K562 (cell line): ENCODE data around the gene RPS10. TPM values are rescaled to one million over a fixed set of nuclear protein-coding genes. Genes with fewer than 3 reads are reported as not detected.

Experiments used
- ATAC-seq: fragments of 200-7000 bp; cut with Tn5 transposase; 3 replicates; pipeline ENCODE4 v1.9.1; 2020; ENCODE audit warnings: moderate library complexity
- Bru-seq: library from RNA; stranded (reverse); fragments of 400-500 nt; gene quantifications from one replicate; lab custom pipeline; 2021; lab: Mats Ljungman, UMichigan
- BruChase-seq, 2 experiments: library from RNA; stranded (reverse); fragments of 400-500 nt; gene quantifications; one replicate each; lab custom pipeline; 2021; lab: Mats Ljungman, UMichigan
- BruUV-seq: library from RNA; stranded (reverse); fragments of 400-500 nt; replicated peaks from 2 replicates; lab custom pipeline; 2021; lab: Mats Ljungman, UMichigan
- CTCF ChIA-PET: fragments of 300-600 bp; formaldehyde crosslinking; extraction: SDS; loops from one replicate; lab custom pipeline; 2021; ENCODE audit warnings: low intra/inter-chr PET ratio; lab: Yijun Ruan, JAX
- POLR2A ChIA-PET: fragments of 300-600, 350-650 bp; sonication (Branson Sonifier 250); formaldehyde crosslinking; extraction: SDS; loops from one replicate; lab custom pipeline; 2021; ENCODE audit warnings: antibody characterized with exemption, inconsistent platforms; lab: Yijun Ruan, JAX
- DNase-seq, 4 experiments: peaks; one replicate each; pipeline versions ENCODE4 v3.0.0 to v3.0.0-alpha.2; 2011 to 2018; ENCODE audit warnings: low spot score in 3 of 4, mixed read lengths in 3 of 4; ENCODE audit errors: extremely low read depth in 1 of 4
- FAIRE-seq: peaks from 2 replicates; lab custom pipeline; 2011; peaks lifted over from hg19 to GRCh38; lab: Jason Lieb, UNC
- H2AFZ ChIP-seq: 2 replicates; pipeline ENCODE4 v1.6.0; 2011; ENCODE audit warnings: low read depth, low read length, control low read depth, inconsistent platforms
- H3K27ac ChIP-seq: fragments of 200-600 bp; 3 replicates; pipeline ENCODE4 v1.8.0; 2011; ENCODE audit warnings: low read depth, mild to moderate bottlenecking, control low read depth, inconsistent platforms, low read length, moderate library complexity, mixed read lengths; ENCODE audit errors: extremely low read depth
- H3K27me3 ChIP-seq, 2 experiments: fragments of 300-600 bp in 1 of 2; 2 replicates in 1 of 2; 3 replicates in 1 of 2; pipeline versions ENCODE4 v1.6.0 to v1.8.0; 2011; ENCODE audit warnings: inconsistent platforms in 2 of 2, low read length in 2 of 2, mild to moderate bottlenecking in 1 of 2, mixed read lengths in 1 of 2, moderate library complexity in 1 of 2; ENCODE audit not compliant: control insufficient read depth in 2 of 2, insufficient read depth in 2 of 2
- H3K36me3 ChIP-seq: fragments of 300-600 bp; 3 replicates; pipeline ENCODE4 v1.8.0; 2011; ENCODE audit warnings: mild to moderate bottlenecking, low read length, inconsistent platforms; ENCODE audit not compliant: control insufficient read depth, insufficient read depth
- H3K4me1 ChIP-seq, 2 experiments: fragments of 200-600 bp in 1 of 2; replicated peaks in 1 of 2; 2 replicates in 1 of 2; 3 replicates in 1 of 2; pipeline versions ENCODE4 v1.5.1 to v1.8.0; 2011; ENCODE audit warnings: inconsistent platforms in 2 of 2, low read length in 2 of 2, mild to moderate bottlenecking in 1 of 2, mixed read lengths in 1 of 2, moderate library complexity in 1 of 2; ENCODE audit not compliant: control insufficient read depth in 2 of 2, insufficient read depth in 2 of 2
- H3K4me2 ChIP-seq: 2 replicates; pipeline ENCODE4 v1.6.1; 2011; ENCODE audit warnings: low read length, control low read depth, inconsistent platforms, mixed read lengths; ENCODE audit not compliant: insufficient read depth
- H3K4me3 ChIP-seq: fragments of 200-600 bp; sonication (generic), shearing (Covaris generic); 2 replicates; pipeline ENCODE4 v1.5.1; 2016; ENCODE audit warnings: control low read depth, inconsistent platforms
- H3K79me2 ChIP-seq: fragments of 200-600 bp; 3 replicates; pipeline ENCODE4 v1.8.0; 2011; ENCODE audit warnings: low read length, inconsistent platforms; ENCODE audit not compliant: control insufficient read depth, insufficient read depth
- H3K9ac ChIP-seq, 2 experiments: 2 replicates each; pipeline versions ENCODE4 v1.6.0 to v1.6.1; 2011; ENCODE audit warnings: low read depth in 2 of 2, low read length in 2 of 2, control low read depth in 1 of 2, inconsistent platforms in 1 of 2, mild to moderate bottlenecking in 1 of 2, mixed read lengths in 1 of 2; ENCODE audit not compliant: insufficient read depth in 1 of 2
- H3K9me1 ChIP-seq: one replicate; pipeline ENCODE4 v1.6.0; 2011; ENCODE audit warnings: inconsistent platforms, mild to moderate bottlenecking, low read length, moderate library complexity; ENCODE audit not compliant: control insufficient read depth, insufficient read depth
- H3K9me3 ChIP-seq: replicated peaks from 2 replicates; pipeline ENCODE4 v1.5.1; 2011; ENCODE audit warnings: low read depth, low read length, inconsistent platforms; ENCODE audit not compliant: control insufficient read depth, insufficient read depth
- H4K20me1 ChIP-seq: replicated peaks from 2 replicates; pipeline ENCODE4 v1.6.1; 2011; ENCODE audit warnings: low read length, inconsistent platforms, mixed read lengths; ENCODE audit not compliant: control insufficient read depth, insufficient read depth
- BRD9 ChIP-seq: fragments of 450-650 bp; IDR thresholded peaks from 2 replicates; pipeline ENCODE4 v1.6.1; 2018; ENCODE audit warnings: low read depth; ENCODE audit not compliant: partially characterized antibody
- E2F1 ChIP-seq: sonication (generic); formaldehyde crosslinking; IDR thresholded peaks from 2 replicates; pipeline ENCODE4 v1.8.1; 2023; ENCODE audit warnings: mild to moderate bottlenecking, missing genetic modification reagents, moderate library complexity
- ETV1 ChIP-seq: fragments of 450-650 bp; conservative IDR thresholded peaks from 2 replicates; pipeline ENCODE4 v1.6.1; 2016; ENCODE audit warnings: missing genetic modification characterization, control low read depth, low read depth, missing compliant biosample characterization
- LCOR ChIP-seq: sonication (generic); formaldehyde crosslinking; IDR thresholded peaks from 2 replicates; pipeline ENCODE4 v1.8.0; 2022; ENCODE audit warnings: mild to moderate bottlenecking, missing genetic modification reagents
- PREB ChIP-seq: sonication (generic); formaldehyde crosslinking; IDR thresholded peaks from 2 replicates; pipeline ENCODE4 v1.8.1; 2023; ENCODE audit warnings: mild to moderate bottlenecking, missing genetic modification reagents
- PURB ChIP-seq: sonication (generic); formaldehyde crosslinking; IDR thresholded peaks from 2 replicates; pipeline ENCODE4 v1.9.0; 2021; ENCODE audit warnings: low read depth, mild to moderate bottlenecking, missing genetic modification reagents
- TAF9B ChIP-seq: fragments of 450-650 bp; IDR thresholded peaks from 2 replicates; pipeline ENCODE4 v1.6.1; 2018; ENCODE audit warnings: mild to moderate bottlenecking; ENCODE audit not compliant: partially characterized antibody
- VEZF1 ChIP-seq: fragments of 200-800 bp; sonication (Bioruptor generic); IDR thresholded peaks from 2 replicates; pipeline ENCODE4 v1.6.1; 2017; ENCODE audit warnings: missing genetic modification characterization, missing compliant biosample characterization
- WGBS: fragments of 100-300 bp; shearing (Covaris generic); methylation state at CpG from one replicate; pipeline ENCODE4 v1.1.6; 2016; ENCODE audit warnings: low coverage, mixed read lengths; ENCODE audit not compliant: insufficient coverage; ENCODE audit errors: missing lambda C conversion rate; 5-methylcytosine and 5-hydroxymethylcytosine counted together
- in situ Hi-C: fragments of 300-500 bp; cut with MboI; formaldehyde crosslinking; loops from 4 replicates; pipeline ENCODE4 v1.15.0; 2018; ENCODE audit warnings: inconsistent platforms, mixed read lengths
- intact Hi-C: fragments of 100-400 bp; cut with micrococcal nuclease; formaldehyde crosslinking; loops from 2 replicates; pipeline ENCODE4 v1.14.2; 2022
- long read RNA-seq, 3 experiments: library from polyadenylated mRNA in 2 of 3; library from RNA in 1 of 3; unstranded in 2 of 3; stranded (forward) in 1 of 3; transcript quantifications; one replicate each; pipeline ENCODE4 v2.0.0, GENCODE V29; 2019 to 2022
- polyA minus RNA-seq, 3 experiments: library from RNA; depleted of rRNA, polyadenylated mRNA; stranded (reverse); fragments of >200 nt; gene quantifications; 2 replicates each; pipeline ENCODE4 v1.2.3, GENCODE V29; 2011
- polyA plus RNA-seq, 8 experiments: library from polyadenylated mRNA; depleted of rRNA in 4 of 8; stranded (reverse) in 5 of 8; unstranded in 3 of 8; fragments of >200 nt; fragmentation: Nextera tagmentation in 2 of 8; fragmentation: Illumina TruSeq in 1 of 8; extraction: Ambion mirVana in 2 of 8; extraction: Trizol in 1 of 8; gene quantifications; 2 replicates each; pipeline versions ENCODE4 v1.2.1 to v1.2.3, GENCODE V29; 2011 to 2014; ENCODE audit warnings: inconsistent platforms in 1 of 8, missing spikeins in 1 of 8
- total RNA-seq, 7 experiments: library from RNA; depleted of rRNA in 6 of 7; stranded (reverse); fragments of >200 nt in 6 of 7; fragmentation: Illumina TruSeq in 2 of 7; extraction: Trizol in 2 of 7; gene quantifications; 2 replicates each; pipeline versions ENCODE4 v1.2.1 to v1.2.3, GENCODE V29; 2011 to 2021; ENCODE audit warnings: low replicate concordance in 1 of 7

The RPS10 gene
- 244 and 499 TPM in 2 replicates for total RNA-seq (2011; cell fraction: chromatin; rRNA removed; ENCODE audit: low replicate concordance)
- 961 and 1,244 TPM in 2 replicates for total RNA-seq (2011; cell fraction: nucleolus; rRNA removed)
- total RNA-seq (2011; cell fraction: nucleoplasm; rRNA removed): 1,028 and 1,732 TPM in 2 replicates
- total RNA-seq (2014; rRNA removed) (3,907 and 4,273 TPM in 2 replicates), total RNA-seq (2014; rRNA removed; fragmentation: Illumina TruSeq; extraction: Trizol) (2,809 and 3,197 TPM in 2 replicates), total RNA-seq (2015; rRNA removed; fragmentation: Illumina TruSeq; extraction: Trizol) (3,578 and 3,876 TPM in 2 replicates), total RNA-seq (2021) (3,062 and 3,200 TPM in 2 replicates), polyA plus RNA-seq (2011; rRNA removed) (5,201 and 6,397 TPM in 2 replicates), polyA plus RNA-seq (2014; fragmentation: Illumina TruSeq; extraction: Trizol) (4,753 and 5,213 TPM in 2 replicates), polyA plus RNA-seq (2014; fragmentation: Nextera tagmentation; extraction: Ambion mirVana) (1,000 to 10,000 TPM; 2,680 to 3,048 TPM), polyA plus RNA-seq (2014; rRNA removed) (4,615 and 5,251 TPM in 2 replicates), polyA minus RNA-seq (2011; rRNA and poly(A)+ RNA removed) (2,379 and 2,522 TPM in 2 replicates), Bru-seq, nascent RNA (percentile 99 among the genes with signal in this experiment), BruChase-seq, experiment 1, labeled RNA remaining after a 2-hour chase (percentile 99 among the genes with signal in this experiment), BruChase-seq, experiment 2, labeled RNA remaining after a 6-hour chase (percentile 99 among the genes with signal in this experiment)
- 12,487 and 14,962 TPM in 2 replicates for polyA plus RNA-seq (2011; cell fraction: cytosol; rRNA removed)
- polyA plus RNA-seq (2011; cell fraction: nucleus; rRNA removed): 1,847 and 2,630 TPM in 2 replicates
- polyA plus RNA-seq (2012): 4,197 and 5,822 TPM in 2 replicates
- 976 and 1,028 TPM in 2 replicates for polyA minus RNA-seq (2011; cell fraction: cytosol; rRNA and poly(A)+ RNA removed)
- polyA minus RNA-seq (2011; cell fraction: nucleus; rRNA and poly(A)+ RNA removed): 203 and 375 TPM in 2 replicates
- long read RNA-seq, experiment 1, transcript RPS10-209 (6 exons, 588 nt): major isoform, 1,162 of 2,119 reads
- long read RNA-seq, experiment 1, transcript RPS10-206 (6 exons, 781 nt): minor isoform, 254 of 2,119 reads
- long read RNA-seq, experiment 1, partial matches to known transcripts: 689 of 2,119 reads
- long read RNA-seq, experiment 1, other reads (novel, unspliced or antisense): 11 of 2,119 reads
- long read RNA-seq, experiment 2, transcript RPS10-209 (6 exons, 588 nt): major isoform, 1,699 of 2,872 reads
- long read RNA-seq, experiment 2, transcript RPS10-206 (6 exons, 781 nt): minor isoform, 149 of 2,872 reads
- long read RNA-seq, experiment 2, transcript RPS10-205 (3 exons, 734 nt): minor isoform, 9 of 2,872 reads
- long read RNA-seq, experiment 2, transcript RPS10-202 (7 exons, 671 nt): minor isoform, 5 of 2,872 reads
- long read RNA-seq, experiment 2, partial matches to known transcripts: 955 of 2,872 reads
- long read RNA-seq, experiment 2, other reads (novel, unspliced or antisense): 53 of 2,872 reads
- long read RNA-seq, experiment 3, transcript RPS10-206 (6 exons, 781 nt): minor isoform, 213 of 3,744 reads
- long read RNA-seq, experiment 3, transcript RPS10-209 (6 exons, 588 nt): major isoform, 3,079 of 3,744 reads
- long read RNA-seq, experiment 3, partial matches to known transcripts: 377 of 3,744 reads
- long read RNA-seq, experiment 3, other reads (novel, unspliced or antisense): 75 of 3,744 reads

- H3K36me3 ChIP-seq: peaks cover 47% of the 10 kb centered on the region
- CTCF ChIA-PET: interaction anchor here (0.7 kb wide), 2 partner anchors 93 to 271 kb away, joined by 4 to 6 read pairs; no protein-coding TSS in a partner anchor
- TSS peak; percentile 73 for BruUV-seq
- TF ChIP-seq LCOR (no peak), TAF9B (peak; percentile 100), PREB (CRISPR knock-in tag) (no peak), PURB (CRISPR knock-in tag) (no peak), VEZF1 (CRISPR knock-in tag) (peak; percentile 51; the same call in 1 of the 2 replicates), ETV1 (tag) (peak; percentile 68), BRD9 (peak; percentile 97), E2F1 (peak; percentile 55; the same call in 1 of the 2 replicates)
These were observed at the start of gene RPS10 for GRCh38 chr6:34425498-34426410. Gene RPS10, minus strand, starts transcription at chr6:34426069. Its CDS starts 848 bp downstream, at chr6:34425221.

More at GRCh38 chr6:34425498-34426410, at the start of gene RPS10:
- H3K9me1 ChIP-seq: no peaks in the 10 kb centered on the region
- peak within 1 kb of the TSS; percentile 97 for H2AFZ ChIP-seq
- H3K9me3 ChIP-seq: peaks cover 2% of the 10 kb centered on the region; the same call in 1 of the 2 replicates
- 0 out of 2 replicates have a peak, but pooled peaks cover 7% of the 10 kb centered on the region for H4K20me1 ChIP-seq
- 1% methylated on average over 51 of the region's 58 CpGs for WGBS
- peaks cover 10 to 20% of the 10 kb centered on the region in 2 experiments; a peak in 4 of 5 replicates for H3K4me1 ChIP-seq
- peak within 1 kb of the TSS; percentile 100 for H3K4me2 ChIP-seq
- FAIRE-seq: peak; percentile 88
- intact Hi-C loops: no loop called here
- H3K4me3 ChIP-seq: peak within 1 kb of the TSS; percentile 65
- H3K27me3 ChIP-seq: no peaks in the 10 kb centered on the region
- peak within 1 kb of the TSS; percentile 95 to 100 for H3K9ac ChIP-seq
- peaks cover 52% of the 10 kb centered on the region for H3K79me2 ChIP-seq
- in situ Hi-C loops: no loop called here
- ATAC-seq: peak; percentile 94
- peak; percentile 99 to 100 (median 100) for DNase-seq
- H3K27ac ChIP-seq: peak within 1 kb of the TSS; percentile 81
- POLR2A ChIA-PET: interaction anchor here (0.6 to 4.6 kb wide), 31 partner anchors 10 to 724 kb away, joined by 3 to 65 read pairs (median 4); partner anchors contain the start of genes ANKS1A, HMGA1 and SMIM29
